AG09309 (cell line): ENCODE results near the gene DAGLA.

ENCODE experiments used
- DNase-seq: peaks from one replicate; pipeline ENCODE4 v3.0.0-alpha.2; 2010; ENCODE audit warnings: low read depth
- H3K4me3 ChIP-seq: 2 replicates; pipeline ENCODE4 v1.5.1; 2011; ENCODE audit warnings: mild to moderate bottlenecking, low read depth, low read length, moderate library complexity; ENCODE audit not compliant: control insufficient read depth
- CTCF ChIP-seq: IDR thresholded peaks from 2 replicates; pipeline ENCODE4 v1.5.1; 2011; ENCODE audit warnings: mild to moderate bottlenecking, low read depth, low read length, inconsistent platforms; ENCODE audit not compliant: insufficient read depth, control insufficient read depth; ENCODE audit errors: missing control alignments

Gene DAGLA

DNA sequence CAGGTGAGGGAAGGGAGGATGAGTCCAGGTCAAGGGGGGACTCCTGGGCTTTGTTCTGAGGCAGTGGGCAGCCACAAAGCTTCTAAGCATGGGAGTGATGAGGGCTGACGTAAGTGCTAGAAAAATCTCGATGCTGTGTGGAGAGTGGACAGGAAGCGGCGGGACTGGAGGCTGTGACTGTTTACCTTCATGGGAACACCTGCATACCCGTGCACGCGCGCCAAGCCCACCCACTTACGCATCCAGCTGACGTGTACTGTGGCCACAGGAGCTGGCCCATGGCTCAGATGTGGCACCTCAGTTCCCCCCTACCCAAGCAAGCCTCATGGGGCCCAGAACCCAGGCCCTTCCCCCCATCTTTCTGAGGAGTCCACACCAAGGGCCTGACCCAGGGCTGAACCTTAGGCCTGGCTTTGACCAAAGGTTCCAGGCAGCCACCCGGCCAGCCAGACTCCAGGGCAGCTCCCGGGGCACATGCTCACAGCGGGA lies 86.2 kb downstream of the DAGLA start:
- DNase-seq, result no peak
- no peak overlapping the region for H3K4me3 ChIP-seq
- TF ChIP-seq CTCF, result no peak

DNA sequence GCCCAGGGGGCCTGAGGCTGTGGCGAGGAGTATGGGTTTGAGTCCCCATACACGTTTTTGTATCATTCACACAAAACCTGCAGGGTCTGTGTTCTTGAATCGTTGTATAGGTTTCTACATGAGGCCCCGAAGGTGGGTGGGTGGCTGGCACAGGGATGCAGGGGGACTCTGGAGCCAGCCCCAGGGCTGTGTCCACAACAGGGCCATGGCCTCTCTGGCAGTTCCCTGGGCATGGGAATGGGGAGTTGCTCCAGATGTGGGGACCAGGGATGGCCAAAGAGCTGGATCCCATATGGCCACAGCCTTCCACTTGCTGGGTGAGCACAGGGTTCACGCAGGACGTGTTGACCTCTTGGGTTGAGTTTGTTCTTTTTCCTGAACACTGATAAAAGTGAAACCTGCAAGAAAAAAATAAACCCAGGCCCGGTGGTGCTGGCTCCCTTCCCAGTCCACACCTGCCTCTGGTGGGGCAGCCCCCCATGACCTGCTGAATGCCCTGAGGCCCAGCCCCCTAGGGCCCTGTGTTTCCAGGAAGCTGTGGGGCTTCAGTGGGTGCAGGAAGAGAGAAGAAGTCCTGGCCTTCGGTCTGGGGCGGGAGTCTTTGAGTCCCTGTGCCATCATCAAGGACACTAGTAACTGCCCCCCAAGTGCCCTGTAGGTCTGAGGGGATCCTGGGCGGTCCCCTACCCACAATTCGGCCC lies 88.3 kb downstream of the DAGLA start:
- H3K4me3 ChIP-seq, result no peak overlapping the region
- no peak for TF ChIP-seq CTCF
- no peak for DNase-seq

- TF ChIP-seq CTCF, result peak; percentile 13
- no peak for DNase-seq
- no peak overlapping the region for H3K4me3 ChIP-seq
These were observed 89.2 kb downstream of the DAGLA start for GRCh38 chr11:61769169-61769920.

DNA sequence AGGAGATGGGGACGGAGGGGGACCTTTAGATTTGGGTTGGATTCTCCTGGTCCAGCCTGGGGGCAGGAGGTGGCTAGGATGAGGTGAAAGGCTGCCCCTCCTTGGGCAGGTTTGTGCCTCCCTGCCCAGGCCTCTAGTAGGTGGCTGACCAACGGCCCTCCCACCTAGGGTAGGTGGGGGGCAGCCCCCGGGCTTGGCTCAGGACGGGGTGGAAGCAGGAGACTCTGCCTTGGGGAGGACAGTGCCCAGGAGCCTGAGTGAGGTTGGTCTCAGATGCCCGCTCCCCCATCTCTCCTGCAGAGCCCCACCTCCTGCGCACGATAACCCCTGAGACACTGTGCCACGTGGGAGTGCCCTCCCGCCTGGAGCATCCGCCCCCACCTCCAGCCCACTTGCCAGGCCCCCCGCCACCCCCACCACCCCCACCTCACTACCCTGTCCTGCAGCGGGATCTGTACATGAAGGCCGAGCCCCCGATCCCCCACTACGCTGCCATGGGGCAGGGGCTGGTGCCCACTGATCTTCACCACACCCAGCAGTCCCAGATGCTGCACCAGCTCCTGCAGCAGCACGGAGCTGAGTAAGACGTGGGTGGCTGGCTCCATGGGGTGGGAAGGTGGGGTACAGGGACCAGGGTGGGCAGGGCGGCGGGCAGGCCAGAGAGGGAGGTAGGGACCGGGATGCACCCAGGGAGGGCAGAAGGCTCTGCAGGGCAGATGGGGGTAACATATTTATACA lies 89.9 kb downstream of the DAGLA start:
- TF ChIP-seq CTCF, result no peak
- no peak for DNase-seq
- H3K4me3 ChIP-seq, result no peak overlapping the region

GRCh38 chr11:61771195-61771894 lies 91.2 kb downstream of the DAGLA start:
- no peak for DNase-seq
- H3K4me3 ChIP-seq, result no peak overlapping the region
- no peak for TF ChIP-seq CTCF

DNA sequence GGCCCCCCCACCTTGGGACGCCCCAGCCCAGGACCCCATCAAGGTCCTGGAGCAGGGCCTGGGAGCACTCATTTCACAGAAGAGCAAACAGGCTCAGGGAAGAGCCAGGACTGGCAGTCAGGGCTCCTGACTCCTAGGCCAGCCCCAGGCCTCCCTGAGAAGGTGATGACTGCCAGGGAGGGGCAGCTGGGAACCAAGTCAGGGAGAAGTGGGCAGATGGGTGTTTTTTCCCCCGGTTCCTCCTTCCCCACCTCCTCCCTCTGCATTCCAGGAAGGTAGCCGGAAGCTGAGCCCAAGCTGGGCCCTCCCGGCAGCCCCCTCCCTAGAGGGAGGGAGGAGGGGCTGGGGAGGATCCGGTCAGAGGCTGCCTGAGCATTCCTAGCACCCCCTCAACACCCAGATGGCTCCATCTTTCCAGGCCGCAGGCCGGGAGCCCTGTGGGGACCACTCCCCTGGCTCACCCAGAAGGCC lies 91.8 kb downstream of the DAGLA start:
- no peak for DNase-seq
- H3K4me3 ChIP-seq, result no peak overlapping the region

More for the DNA sequence above, 91.8 kb downstream of the DAGLA start:
- no peak for TF ChIP-seq CTCF
